GM12801 (cell line): ENCODE data around the gene MAP4K4.

Experiments
- CTCF ChIP-seq: IDR thresholded peaks from one replicate; pipeline ENCODE4 v1.5.1; 2011; ENCODE audit warnings: control low read depth; ENCODE audit not compliant: insufficient read length; ENCODE audit errors: extremely low read depth

MAP4K4 gene

GRCh38 chr2:101803945-101804696 is 106.6 kb downstream of the MAP4K4 start:
- TF ChIP-seq CTCF: no peak

- no peak for TF ChIP-seq CTCF
Observed at GRCh38 chr2:101805152-101806088, 107.9 kb downstream of the MAP4K4 start.

DNA sequence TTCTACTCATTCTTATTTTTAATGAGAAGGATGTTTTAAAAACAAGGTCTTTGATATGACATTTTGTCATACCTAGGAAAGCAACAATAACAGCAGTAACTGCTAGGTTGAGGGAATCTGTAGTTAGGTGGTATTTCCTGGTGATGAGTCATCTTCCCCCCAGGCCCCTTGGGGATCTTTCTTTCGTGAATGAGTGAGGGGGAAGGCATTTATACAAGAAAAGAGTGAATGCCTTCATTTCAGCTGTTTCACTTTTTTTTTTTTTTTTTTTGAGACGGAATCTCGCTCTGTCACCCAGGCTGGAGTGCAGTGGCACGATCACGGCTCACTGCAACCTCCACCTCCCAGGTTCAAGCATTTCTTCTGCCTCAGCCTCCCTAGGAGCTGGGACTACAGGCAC is 108.6 kb downstream of the MAP4K4 start:
- no peak for TF ChIP-seq CTCF

GRCh38 chr2:101806701-101807100 is 109.2 kb downstream of the MAP4K4 start:
- TF ChIP-seq CTCF: no peak

DNA sequence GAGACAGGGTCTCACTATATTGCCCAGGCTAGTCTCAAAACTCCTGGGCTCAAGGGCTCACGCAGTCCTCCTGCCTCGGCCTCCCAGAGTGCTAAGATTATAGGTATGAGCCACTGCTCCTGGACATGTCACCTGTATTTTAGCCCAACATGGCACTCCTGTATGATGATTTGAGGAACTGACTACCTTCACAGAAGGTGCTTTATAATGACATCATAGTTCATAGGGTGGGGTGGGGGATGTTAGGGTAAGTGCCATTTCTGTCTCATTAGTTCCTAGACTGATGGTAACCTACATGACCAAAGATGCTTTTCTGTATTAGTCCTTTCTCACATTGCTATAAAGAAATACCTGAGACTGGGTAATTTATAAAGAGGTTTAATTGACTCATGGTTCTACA is 109.7 kb downstream of the MAP4K4 start:
- TF ChIP-seq CTCF: no peak

DNA sequence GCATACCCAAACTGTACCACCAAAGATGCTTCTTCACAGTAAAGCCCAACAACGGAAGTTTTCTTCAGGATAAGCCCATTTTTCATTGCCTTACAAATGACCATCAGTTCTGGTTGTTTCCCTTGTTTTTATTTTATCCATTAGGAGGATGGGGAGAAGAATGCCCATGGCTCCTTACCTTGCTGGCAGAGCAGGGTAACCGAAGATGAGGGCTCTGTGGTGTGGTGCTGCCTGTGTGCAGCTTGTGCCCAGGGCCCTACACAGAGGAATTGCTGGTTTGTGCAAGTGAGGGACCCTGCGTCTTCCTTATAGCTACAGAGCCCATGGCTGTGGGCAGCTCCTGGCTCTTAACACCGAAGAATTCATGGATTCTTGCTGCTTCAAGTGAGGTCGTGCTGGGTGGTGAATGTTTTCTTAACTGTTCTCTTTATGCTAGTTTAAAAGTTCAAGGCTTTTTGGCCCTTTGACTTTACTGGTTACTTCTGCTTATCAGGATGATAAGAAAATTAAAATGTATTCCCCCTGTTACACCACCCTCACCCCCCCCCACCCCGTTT is 110.6 kb downstream of the MAP4K4 start:
- no peak for TF ChIP-seq CTCF

GRCh38 chr2:101809698-101810097 is 112.2 kb downstream of the MAP4K4 start:
- no peak for TF ChIP-seq CTCF
